Esophagus muscularis mucosa (tissue), 4 donors: ENCODE measurements around the gene PTPN14.

Experiments
- CTCF ChIP-seq, 3 experiments: fragments of 200-600 bp in 2 of 3; fragments of 450-650 bp in 1 of 3; sonication (generic) in 2 of 3; IDR thresholded peaks; one replicate each; pipeline ENCODE4 v1.5.1; 2017 to 2019; ENCODE audit warnings: antibody characterized with exemption in 3 of 3, mild to moderate bottlenecking in 2 of 3, moderate library complexity in 1 of 3
- EP300 ChIP-seq: sonication (generic); formaldehyde crosslinking; IDR thresholded peaks from one replicate; pipeline ENCODE4 v1.6.1; 2017; ENCODE audit warnings: antibody characterized with exemption
- POLR2A ChIP-seq: fragments of 450-650 bp; IDR thresholded peaks from one replicate; pipeline ENCODE4 v1.6.1; 2017; ENCODE audit warnings: antibody characterized with exemption, moderate library complexity, mild to moderate bottlenecking, low read depth
- POLR2AphosphoS5 ChIP-seq, 2 donors: sonication (generic); formaldehyde crosslinking; IDR thresholded peaks; one replicate each; pipeline ENCODE4 v1.6.1; 2017; ENCODE audit warnings: antibody characterized with exemption in 2 of 2

- no peak for TF ChIP-seq CTCF (IDR thresholded peaks at IDR 0.05)
- TF ChIP-seq POLR2A = no peak
- no peak for TF ChIP-seq POLR2AphosphoS5 (IDR thresholded peaks at IDR 0.05)
- no peak for TF ChIP-seq EP300
Measured at GRCh38 chr1:214579183-214579582, 27.8 kb upstream of the PTPN14 start.
